HepG2 (cell line): ENCODE data around the gene LDLRAD4. TPM values are rescaled to one million over a fixed set of nuclear protein-coding genes. Genes with fewer than 3 reads are reported as not detected.
A peak's percentile ranks its signal among the peaks of the same experiment; 100 is the strongest.

Experiments
- HDAC1 ChIP-seq: sonication (generic); formaldehyde crosslinking; IDR thresholded peaks from 2 replicates; pipeline ENCODE4 v1.5.1; 2020; ENCODE audit warnings: mild to moderate bottlenecking, missing genetic modification reagents
- JUND ChIP-seq: sonication (generic); formaldehyde crosslinking; IDR thresholded peaks from 2 replicates; pipeline ENCODE4 v1.8.0; 2022; ENCODE audit warnings: mild to moderate bottlenecking, missing genetic modification reagents
- KDM2A ChIP-seq: sonication (generic); formaldehyde crosslinking; IDR thresholded peaks from 2 replicates; pipeline ENCODE4 v1.4.0; 2020; ENCODE audit warnings: low read depth, missing genetic modification reagents, borderline replicate concordance
- MEIS1 ChIP-seq: sonication (generic); formaldehyde crosslinking; IDR thresholded peaks from 2 replicates; pipeline ENCODE4 v1.9.0; 2021; ENCODE audit warnings: mild to moderate bottlenecking, missing genetic modification reagents, moderate library complexity, borderline replicate concordance
- NFATC3 ChIP-seq: sonication (generic); formaldehyde crosslinking; IDR thresholded peaks from 2 replicates; pipeline ENCODE4 v1.5.1; 2020; ENCODE audit warnings: mild to moderate bottlenecking, missing genetic modification reagents
- PATZ1 ChIP-seq: sonication (generic); formaldehyde crosslinking; IDR thresholded peaks from 2 replicates; pipeline ENCODE4 v1.4.0; 2020; ENCODE audit warnings: missing genetic modification reagents
- PAWR ChIP-seq: sonication (generic); formaldehyde crosslinking; IDR thresholded peaks from 2 replicates; pipeline ENCODE4 v1.4.0; 2020; ENCODE audit warnings: missing genetic modification reagents, mild to moderate bottlenecking, borderline replicate concordance
- PHF8 ChIP-seq: sonication (generic); formaldehyde crosslinking; IDR thresholded peaks from 2 replicates; pipeline ENCODE4 v1.5.0; 2020; ENCODE audit warnings: missing genetic modification reagents
- SKI ChIP-seq: fragments of 450-650 bp; IDR thresholded peaks from one replicate; pipeline ENCODE4 v1.6.1; 2018; ENCODE audit warnings: mild to moderate bottlenecking; ENCODE audit not compliant: partially characterized antibody
- SMAD1 ChIP-seq: sonication (generic); formaldehyde crosslinking; IDR thresholded peaks from 2 replicates; pipeline ENCODE4 v1.4.0; 2020; ENCODE audit warnings: missing genetic modification reagents, low read depth, mild to moderate bottlenecking, borderline replicate concordance
- SP4 ChIP-seq: sonication (generic); formaldehyde crosslinking; IDR thresholded peaks from 2 replicates; pipeline ENCODE4 v1.8.1; 2023; ENCODE audit warnings: mild to moderate bottlenecking, missing genetic modification reagents
- THYN1 ChIP-seq: sonication (generic); formaldehyde crosslinking; IDR thresholded peaks from 2 replicates; pipeline ENCODE4 v1.8.1; 2023; ENCODE audit warnings: low read depth, mild to moderate bottlenecking, moderate library complexity, missing genetic modification reagents, borderline replicate concordance
- TRIM24 ChIP-seq: sonication (generic); formaldehyde crosslinking; IDR thresholded peaks from 2 replicates; pipeline ENCODE4 v1.8.0; 2022; ENCODE audit warnings: mild to moderate bottlenecking, missing genetic modification reagents
- ZFP36 ChIP-seq: fragments of 150-350 bp; IDR thresholded peaks from 2 replicates; pipeline ENCODE4 v1.6.1; 2018; ENCODE audit warnings: borderline replicate concordance, low read length, low read depth; ENCODE audit not compliant: partially characterized antibody
- ZNF136 ChIP-seq: sonication (generic); formaldehyde crosslinking; IDR thresholded peaks from 2 replicates; pipeline ENCODE4 v1.8.1; 2022; ENCODE audit warnings: low read depth, mild to moderate bottlenecking, moderate library complexity, missing genetic modification reagents
- ZNF30 ChIP-seq: sonication (generic); formaldehyde crosslinking; IDR thresholded peaks from 2 replicates; pipeline ENCODE4 v1.5.0; 2020; ENCODE audit warnings: mild to moderate bottlenecking, missing genetic modification reagents
- ZNF589 ChIP-seq: sonication (generic); formaldehyde crosslinking; conservative IDR thresholded peaks from 2 replicates; pipeline ENCODE4 v1.8.0; 2022; ENCODE audit warnings: mild to moderate bottlenecking, moderate library complexity, missing genetic modification reagents
- polyA plus RNA-seq, 8 experiments: library from polyadenylated mRNA; depleted of rRNA in 3 of 8; stranded (reverse) in 7 of 8; unstranded in 1 of 8; fragments of >200 nt; fragmentation: Illumina TruSeq in 4 of 8; extraction: Trizol in 4 of 8; gene quantifications; 2 replicates each; pipeline versions ENCODE4 v1.2.1 to v1.2.3, GENCODE V29; 2011 to 2016; ENCODE audit warnings: low read depth in 4 of 8, missing spikeins in 1 of 8, mixed read lengths in 1 of 8; ENCODE audit not compliant: insufficient read depth in 1 of 8
- total RNA-seq, 5 experiments: library from RNA; depleted of rRNA; stranded (reverse); fragments of >200 nt; fragmentation: Illumina TruSeq; extraction: Trizol; gene quantifications; 2 replicates each; pipeline ENCODE4 v1.2.3, GENCODE V29; 2016; ENCODE audit warnings: low read depth in 1 of 5
- TF ChIP-seq, protein P1 (sequence below): sonication (generic); formaldehyde crosslinking; IDR thresholded peaks from 2 replicates; pipeline ENCODE4 v1.4.0; 2020; ENCODE audit warnings: missing genetic modification reagents
- TF ChIP-seq, protein P2 (sequence below): sonication (generic); formaldehyde crosslinking; IDR thresholded peaks from 2 replicates; pipeline ENCODE4 v1.5.0; 2020; ENCODE audit warnings: mild to moderate bottlenecking, missing genetic modification reagents
- TF ChIP-seq, protein P3 (sequence below): sonication (generic); formaldehyde crosslinking; IDR thresholded peaks from 2 replicates; pipeline ENCODE4 v1.4.0; 2020; ENCODE audit warnings: missing genetic modification reagents, borderline replicate concordance

The LDLRAD4 gene
- total and polyA plus RNA-seq, 2 of the 13 experiments (the other 11 are each of a cell fraction or from before 2014, with no cell fraction given): 13.6 to 20.9 TPM

DNA sequence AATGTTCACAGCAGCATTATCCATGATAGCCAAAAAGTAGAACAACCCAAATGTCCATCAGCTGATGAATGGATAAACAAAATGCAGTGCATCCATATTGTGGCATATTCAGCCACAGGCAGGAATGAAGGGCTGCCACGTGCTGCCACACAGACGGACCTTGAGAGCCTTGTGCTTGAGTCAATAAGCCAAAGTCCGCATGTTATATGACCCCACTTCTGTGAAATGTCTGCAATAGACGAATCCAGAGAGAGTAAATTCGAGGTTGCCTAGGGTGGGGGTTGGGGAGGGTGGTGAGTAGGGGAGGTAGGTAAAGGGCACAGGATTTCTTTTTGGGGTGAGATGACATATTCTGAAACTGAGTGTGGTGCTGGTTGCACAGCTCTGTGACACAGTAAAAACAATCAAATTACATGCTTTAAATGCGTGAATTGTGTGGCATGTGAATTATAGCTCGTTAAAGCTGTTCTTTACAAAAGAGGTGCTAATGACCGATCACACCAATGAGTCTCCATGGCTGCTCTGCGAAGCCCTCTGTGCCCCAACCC lies 38.9 kb upstream of the LDLRAD4 start (continued):
- peak; percentile 24; the same call in 1 of the 2 replicates for TF ChIP-seq PHF8
- TF ChIP-seq KDM2A: peak; percentile 79
- TF ChIP-seq ZNF589 (CRISPR knock-in tag): peak; percentile 74; the same call in 1 of the 2 replicates
- TF ChIP-seq SKI: peak; percentile 85
- no peak for TF ChIP-seq ZFP36
- no peak for TF ChIP-seq TRIM24 (CRISPR knock-in tag)
- TF ChIP-seq PAWR (CRISPR knock-in tag): no peak
- no peak; the same call in 1 of the 2 replicates for TF ChIP-seq SMAD1 (CRISPR knock-in tag)
- TF ChIP-seq, protein P1, sequence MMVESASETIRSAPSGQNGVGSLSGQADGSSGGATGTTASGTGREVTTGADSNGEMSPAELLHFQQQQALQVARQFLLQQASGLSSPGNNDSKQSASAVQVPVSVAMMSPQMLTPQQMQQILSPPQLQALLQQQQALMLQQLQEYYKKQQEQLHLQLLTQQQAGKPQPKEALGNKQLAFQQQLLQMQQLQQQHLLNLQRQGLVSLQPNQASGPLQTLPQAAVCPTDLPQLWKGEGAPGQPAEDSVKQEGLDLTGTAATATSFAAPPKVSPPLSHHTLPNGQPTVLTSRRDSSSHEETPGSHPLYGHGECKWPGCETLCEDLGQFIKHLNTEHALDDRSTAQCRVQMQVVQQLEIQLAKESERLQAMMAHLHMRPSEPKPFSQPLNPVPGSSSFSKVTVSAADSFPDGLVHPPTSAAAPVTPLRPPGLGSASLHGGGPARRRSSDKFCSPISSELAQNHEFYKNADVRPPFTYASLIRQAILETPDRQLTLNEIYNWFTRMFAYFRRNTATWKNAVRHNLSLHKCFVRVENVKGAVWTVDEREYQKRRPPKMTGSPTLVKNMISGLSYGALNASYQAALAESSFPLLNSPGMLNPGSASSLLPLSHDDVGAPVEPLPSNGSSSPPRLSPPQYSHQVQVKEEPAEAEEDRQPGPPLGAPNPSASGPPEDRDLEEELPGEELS (CRISPR knock-in tag): peak; percentile 82
- peak; percentile 71 for TF ChIP-seq JUND (CRISPR knock-in tag)
- 0 out of 2 replicates have a peak, but pooled peaks have one; percentile 61 for TF ChIP-seq ZNF30 (CRISPR knock-in tag)
- TF ChIP-seq NFATC3 (CRISPR knock-in tag): no peak
- 0 out of 2 replicates have a peak, but pooled peaks have one; percentile 20 for TF ChIP-seq THYN1 (CRISPR knock-in tag)
- no peak for TF ChIP-seq MEIS1 (CRISPR knock-in tag)
- peak; percentile 84 for TF ChIP-seq PATZ1 (CRISPR knock-in tag)
- peak; percentile 92 for TF ChIP-seq HDAC1
- TF ChIP-seq ZNF136 (CRISPR knock-in tag): no peak; the same call in 1 of the 2 replicates
- peak; percentile 65 for TF ChIP-seq SP4 (CRISPR knock-in tag)
- TF ChIP-seq, protein P2, sequence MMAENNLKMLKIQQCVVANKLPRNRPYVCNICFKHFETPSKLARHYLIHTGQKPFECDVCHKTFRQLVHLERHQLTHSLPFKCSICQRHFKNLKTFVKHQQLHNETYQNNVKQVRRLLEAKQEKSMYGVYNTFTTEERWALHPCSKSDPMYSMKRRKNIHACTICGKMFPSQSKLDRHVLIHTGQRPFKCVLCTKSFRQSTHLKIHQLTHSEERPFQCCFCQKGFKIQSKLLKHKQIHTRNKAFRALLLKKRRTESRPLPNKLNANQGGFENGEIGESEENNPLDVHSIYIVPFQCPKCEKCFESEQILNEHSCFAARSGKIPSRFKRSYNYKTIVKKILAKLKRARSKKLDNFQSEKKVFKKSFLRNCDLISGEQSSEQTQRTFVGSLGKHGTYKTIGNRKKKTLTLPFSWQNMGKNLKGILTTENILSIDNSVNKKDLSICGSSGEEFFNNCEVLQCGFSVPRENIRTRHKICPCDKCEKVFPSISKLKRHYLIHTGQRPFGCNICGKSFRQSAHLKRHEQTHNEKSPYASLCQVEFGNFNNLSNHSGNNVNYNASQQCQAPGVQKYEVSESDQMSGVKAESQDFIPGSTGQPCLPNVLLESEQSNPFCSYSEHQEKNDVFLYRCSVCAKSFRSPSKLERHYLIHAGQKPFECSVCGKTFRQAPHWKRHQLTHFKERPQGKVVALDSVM (CRISPR knock-in tag): no peak
- TF ChIP-seq, protein P3, sequence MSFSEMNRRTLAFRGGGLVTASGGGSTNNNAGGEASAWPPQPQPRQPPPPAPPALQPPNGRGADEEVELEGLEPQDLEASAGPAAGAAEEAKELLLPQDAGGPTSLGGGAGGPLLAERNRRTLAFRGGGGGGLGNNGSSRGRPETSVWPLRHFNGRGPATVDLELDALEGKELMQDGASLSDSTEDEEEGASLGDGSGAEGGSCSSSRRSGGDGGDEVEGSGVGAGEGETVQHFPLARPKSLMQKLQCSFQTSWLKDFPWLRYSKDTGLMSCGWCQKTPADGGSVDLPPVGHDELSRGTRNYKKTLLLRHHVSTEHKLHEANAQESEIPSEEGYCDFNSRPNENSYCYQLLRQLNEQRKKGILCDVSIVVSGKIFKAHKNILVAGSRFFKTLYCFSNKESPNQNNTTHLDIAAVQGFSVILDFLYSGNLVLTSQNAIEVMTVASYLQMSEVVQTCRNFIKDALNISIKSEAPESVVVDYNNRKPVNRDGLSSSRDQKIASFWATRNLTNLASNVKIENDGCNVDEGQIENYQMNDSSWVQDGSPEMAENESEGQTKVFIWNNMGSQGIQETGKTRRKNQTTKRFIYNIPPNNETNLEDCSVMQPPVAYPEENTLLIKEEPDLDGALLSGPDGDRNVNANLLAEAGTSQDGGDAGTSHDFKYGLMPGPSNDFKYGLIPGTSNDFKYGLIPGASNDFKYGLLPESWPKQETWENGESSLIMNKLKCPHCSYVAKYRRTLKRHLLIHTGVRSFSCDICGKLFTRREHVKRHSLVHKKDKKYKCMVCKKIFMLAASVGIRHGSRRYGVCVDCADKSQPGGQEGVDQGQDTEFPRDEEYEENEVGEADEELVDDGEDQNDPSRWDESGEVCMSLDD (CRISPR knock-in tag): 0 out of 2 replicates have a peak, but pooled peaks have one; percentile 32
